ENCODE data around the gene DAGLA. TPM values are rescaled to one million over a fixed set of nuclear protein-coding genes. Genes with fewer than 3 reads are reported as not detected.

The DAGLA gene
- total and polyA plus RNA-seq, 2 donors (not counting 1 experiment from before 2014, with no cell fraction given) = 0.06 TPM; not detected in 1

GRCh38 chr11:61784506-61784805, 104.3 kb downstream of the DAGLA start:
- Histone ChIP-seq H3K9ac (ENCODE audit: low read length) (no peak overlapping the region), H4K20me1 (ENCODE audit: control insufficient read depth, insufficient read depth, low read length, poor library complexity, severe bottlenecking) (peaks cover 11% of the 10 kb centered on the region), H2AFZ (ENCODE audit: insufficient read depth, low read depth, low read length, poor library complexity, severe bottlenecking) (no peak overlapping the region), H3K36me3 (replicated peaks in 1 of 2; ENCODE audit: control extremely low read depth in 1 of 2, control insufficient read depth in 1 of 2, extremely low read depth in 1 of 2, insufficient read depth in 2 of 2, low read length in 1 of 2) (peaks cover 0 to 33% of the 10 kb centered on the region in 2 experiments), H3K4me1 (ENCODE audit: control insufficient read depth in 2 of 2, insufficient read depth in 2 of 2, low read length in 2 of 2) (peaks cover 9 to 12% of the 10 kb centered on the region in 2 donors), H3K79me2 (ENCODE audit: control insufficient read depth, insufficient read depth, low read length) (peaks cover 7% of the 10 kb centered on the region), H3K9me3 (ENCODE audit: control extremely low read depth in 1 of 3, control insufficient read depth in 2 of 3, insufficient read depth in 1 of 3, low read length in 2 of 3) (no peaks in the 10 kb centered on the region), H3K4me3 (ENCODE audit: control extremely low read depth in 1 of 5, extremely low read depth in 1 of 5, insufficient read depth in 1 of 5, low read depth in 2 of 5, low read length in 4 of 5) (no peak overlapping the region), H3K27ac (ENCODE audit: low read length in 2 of 2) (no peak overlapping the region), H3K27me3 (replicated peaks in 1 of 4; ENCODE audit: control extremely low read depth in 1 of 4, control insufficient read depth in 3 of 4, insufficient read depth in 4 of 4, low read length in 3 of 4) (no peaks in the 10 kb centered on the region), H3K4me2 (replicated peaks; ENCODE audit: low read depth, low read length, poor library complexity, severe bottlenecking) (no peak overlapping the region)
- Mint-ChIP-seq H3K9me3 (ENCODE audit: insufficient read depth) (no peaks in the 10 kb centered on the region), H3K27me3 (no peaks in the 10 kb centered on the region), H3K4me3 (no peak overlapping the region), H3K27ac (no peak overlapping the region), H3K4me1 (peaks cover 6% of the 10 kb centered on the region)
- 92% methylated on average over 7 of the region's 7 CpGs for WGBS (ENCODE audit: insufficient coverage)
- ChIA-PET POLR2A (no interaction called here), CTCF (interaction anchor here (1.4 kb wide), 1 partner anchor 13 kb away, joined by 5 read pairs; no protein-coding TSS in a partner anchor)
- ATAC-seq (ENCODE audit: low read depth) (no peak), DNase-seq (no peak)
- intact Hi-C loops (cut with micrococcal nuclease) = no loop called here
- TF ChIP-seq EZH2 (IDR thresholded peaks at IDR 0.05; ENCODE audit: borderline replicate concordance, insufficient read depth, low read depth, low read length, poor library complexity, severe bottlenecking) (no peak), CTCF (IDR thresholded peaks at IDR 0.05) (no peak)

- no peak for TF ChIP-seq EZH2 (IDR thresholded peaks at IDR 0.05; ENCODE audit: borderline replicate concordance, insufficient read depth, low read depth, low read length, poor library complexity, severe bottlenecking)
- no peak for TF ChIP-seq CTCF (IDR thresholded peaks at IDR 0.05)
- no peak overlapping the region for H3K4me3 Mint-ChIP-seq
- Histone ChIP-seq H3K27me3 (replicated peaks in 1 of 4; ENCODE audit: control extremely low read depth in 1 of 4, control insufficient read depth in 3 of 4, insufficient read depth in 4 of 4, low read length in 3 of 4) (no peaks in the 10 kb centered on the region), H3K9ac (ENCODE audit: low read length) (no peak overlapping the region), H3K9me3 (ENCODE audit: control extremely low read depth in 1 of 3, control insufficient read depth in 2 of 3, insufficient read depth in 1 of 3, low read length in 2 of 3) (no peaks in the 10 kb centered on the region), H4K20me1 (ENCODE audit: control insufficient read depth, insufficient read depth, low read length, poor library complexity, severe bottlenecking) (peaks cover 11% of the 10 kb centered on the region), H3K36me3 (replicated peaks in 1 of 2; ENCODE audit: control extremely low read depth in 1 of 2, control insufficient read depth in 1 of 2, extremely low read depth in 1 of 2, insufficient read depth in 2 of 2, low read length in 1 of 2) (peaks cover 0 to 43% of the 10 kb centered on the region in 2 experiments), H3K4me3 (ENCODE audit: control extremely low read depth in 1 of 5, extremely low read depth in 1 of 5, insufficient read depth in 1 of 5, low read depth in 2 of 5, low read length in 4 of 5) (no peak overlapping the region), H3K4me1 (ENCODE audit: control insufficient read depth in 2 of 2, insufficient read depth in 2 of 2, low read length in 2 of 2) (peaks cover 9 to 12% of the 10 kb centered on the region in 2 donors), H2AFZ (ENCODE audit: insufficient read depth, low read depth, low read length, poor library complexity, severe bottlenecking) (no peak overlapping the region), H3K4me2 (replicated peaks; ENCODE audit: low read depth, low read length, poor library complexity, severe bottlenecking) (peak overlapping the region; percentile 14), H3K27ac (ENCODE audit: low read length in 2 of 2) (peak overlapping the region in 1 of 2 donors; percentile 6), H3K79me2 (ENCODE audit: control insufficient read depth, insufficient read depth, low read length) (peaks cover 19% of the 10 kb centered on the region)
- peaks cover 12% of the 10 kb centered on the region for H3K4me1 Mint-ChIP-seq
- POLR2A ChIA-PET = no interaction called here
- CTCF ChIA-PET = interaction anchor here (2.7 kb wide), 1 partner anchor 11 kb away, joined by 24 read pairs; no protein-coding TSS in a partner anchor
- intact Hi-C loops (cut with micrococcal nuclease) = no loop called here
- no peak overlapping the region for H3K27ac Mint-ChIP-seq
- ATAC-seq (ENCODE audit: low read depth) = peak; percentile 24
- H3K27me3 Mint-ChIP-seq = no peaks in the 10 kb centered on the region
- WGBS (ENCODE audit: insufficient coverage) = 45% methylated on average over 7 of the region's 11 CpGs
- peak; percentile 42 for DNase-seq
- no peaks in the 10 kb centered on the region for H3K9me3 Mint-ChIP-seq (ENCODE audit: insufficient read depth)
Measured at GRCh38 chr11:61785837-61786402, 105.7 kb downstream of the DAGLA start.
